HCEC 1CT (cell line): ENCODE measurements around the gene SRI.
A peak's percentile ranks its signal among the peaks of the same experiment; 100 is the strongest.

Experiments used
- DNase-seq: peaks from one replicate; pipeline ENCODE4 v3.0.0-alpha.2; 2017

SRI gene

GRCh38 chr7:88224601-88225275 lies 4.9 kb upstream of the SRI start:
- DNase-seq: peak; percentile 69

- DNase-seq: no peak
Observed at GRCh38 chr7:88223265-88223664, 3.4 kb upstream of the SRI start.

- DNase-seq: peak; percentile 36
Observed at GRCh38 chr7:88218836-88219605, 817 bp downstream of the SRI start.

GRCh38 chr7:88218429-88218745 lies 1.5 kb downstream of the SRI start:
- DNase-seq: no peak

GRCh38 chr7:88217675-88218428 lies 2.0 kb downstream of the SRI start:
- no peak for DNase-seq

- no peak for DNase-seq
Observed at GRCh38 chr7:88216276-88216675, 3.6 kb downstream of the SRI start.

GRCh38 chr7:88215295-88215694 lies 4.5 kb downstream of the SRI start:
- DNase-seq: no peak

- no peak for DNase-seq
Observed at GRCh38 chr7:88214456-88214855, 5.4 kb downstream of the SRI start.

GRCh38 chr7:88212918-88213317 lies 6.9 kb downstream of the SRI start:
- DNase-seq: no peak

GRCh38 chr7:88208521-88208920 lies 11.3 kb downstream of the SRI start:
- DNase-seq: no peak

- DNase-seq: no peak
Observed at GRCh38 chr7:88206254-88206653, 13.6 kb downstream of the SRI start.

GRCh38 chr7:88205179-88205578 lies 14.7 kb downstream of the SRI start:
- DNase-seq: no peak

- DNase-seq: no peak
Observed at GRCh38 chr7:88204525-88205110, 15.2 kb downstream of the SRI start.

GRCh38 chr7:88203401-88203800 lies 16.4 kb downstream of the SRI start:
- no peak for DNase-seq

GRCh38 chr7:88202799-88203198 lies 17.0 kb downstream of the SRI start:
- no peak for DNase-seq

GRCh38 chr7:88202278-88202677 lies 17.6 kb downstream of the SRI start:
- DNase-seq: no peak

GRCh38 chr7:88201305-88201704 lies 18.5 kb downstream of the SRI start:
- DNase-seq: no peak

- DNase-seq: no peak
Observed at GRCh38 chr7:88200789-88201188, 19.0 kb downstream of the SRI start.

GRCh38 chr7:88200261-88200660 lies 19.6 kb downstream of the SRI start:
- no peak for DNase-seq

GRCh38 chr7:88191911-88192310 lies 27.9 kb downstream of the SRI start:
- no peak for DNase-seq

- DNase-seq: no peak
Observed at GRCh38 chr7:88185650-88186049, 34.2 kb downstream of the SRI start.

- peak; percentile 62 for DNase-seq
Observed at GRCh38 chr7:88184848-88185304, 35.0 kb downstream of the SRI start.

- DNase-seq: no peak
Observed at GRCh38 chr7:88183051-88183450, 36.8 kb downstream of the SRI start.

GRCh38 chr7:88176190-88176589 lies 43.6 kb downstream of the SRI start:
- no peak for DNase-seq
